ENCODE measurements around the gene TMEM53.

Gene TMEM53

DNA sequence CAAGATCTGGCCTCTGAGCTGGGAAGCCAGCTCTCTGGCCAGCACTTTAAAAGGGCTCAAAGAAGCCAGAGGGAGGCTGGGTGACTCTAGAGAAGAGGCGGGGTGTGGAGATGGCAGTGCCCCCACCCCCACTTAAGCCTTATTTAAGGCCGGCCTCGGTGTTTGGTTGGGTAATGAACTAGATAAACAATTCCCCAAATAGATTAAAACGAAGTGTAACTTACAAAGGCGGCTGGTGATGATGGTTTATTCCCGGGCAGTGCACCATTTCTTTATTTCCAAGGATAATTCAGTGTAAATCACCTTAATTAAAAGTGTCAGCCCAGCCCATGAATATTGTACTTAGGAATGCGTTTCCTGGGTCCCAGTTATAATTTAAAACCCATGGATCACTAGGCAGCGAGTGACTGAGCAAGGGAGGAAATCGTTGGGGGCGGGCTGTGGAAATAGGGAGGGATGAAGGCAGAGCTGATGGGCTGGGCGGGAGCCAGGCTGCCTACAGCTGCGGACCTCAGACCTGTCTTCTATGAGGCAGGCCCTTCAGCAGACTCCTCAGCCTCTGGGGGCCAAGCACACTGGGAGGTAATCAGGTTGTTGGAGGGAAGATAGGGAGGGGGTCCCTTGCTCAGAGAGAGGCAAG is 54.9 kb downstream of the TMEM53 start:
- ChIA-PET POLR2A (no interaction called here), CTCF (interaction anchor here (1.2 to 2.9 kb wide), 3 partner anchors 10 to 33 kb away, joined by 4 to 11 read pairs (median 5); no protein-coding TSS in a partner anchor)
- DNase-seq (ENCODE audit: extremely low spot score): no peak
- TF ChIP-seq, protein P1, sequence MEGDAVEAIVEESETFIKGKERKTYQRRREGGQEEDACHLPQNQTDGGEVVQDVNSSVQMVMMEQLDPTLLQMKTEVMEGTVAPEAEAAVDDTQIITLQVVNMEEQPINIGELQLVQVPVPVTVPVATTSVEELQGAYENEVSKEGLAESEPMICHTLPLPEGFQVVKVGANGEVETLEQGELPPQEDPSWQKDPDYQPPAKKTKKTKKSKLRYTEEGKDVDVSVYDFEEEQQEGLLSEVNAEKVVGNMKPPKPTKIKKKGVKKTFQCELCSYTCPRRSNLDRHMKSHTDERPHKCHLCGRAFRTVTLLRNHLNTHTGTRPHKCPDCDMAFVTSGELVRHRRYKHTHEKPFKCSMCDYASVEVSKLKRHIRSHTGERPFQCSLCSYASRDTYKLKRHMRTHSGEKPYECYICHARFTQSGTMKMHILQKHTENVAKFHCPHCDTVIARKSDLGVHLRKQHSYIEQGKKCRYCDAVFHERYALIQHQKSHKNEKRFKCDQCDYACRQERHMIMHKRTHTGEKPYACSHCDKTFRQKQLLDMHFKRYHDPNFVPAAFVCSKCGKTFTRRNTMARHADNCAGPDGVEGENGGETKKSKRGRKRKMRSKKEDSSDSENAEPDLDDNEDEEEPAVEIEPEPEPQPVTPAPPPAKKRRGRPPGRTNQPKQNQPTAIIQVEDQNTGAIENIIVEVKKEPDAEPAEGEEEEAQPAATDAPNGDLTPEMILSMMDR (IDR thresholded peaks at IDR 0.05; ENCODE audit: control extremely low read depth, extremely low read depth, low read depth, missing control alignments): no peak

DNA sequence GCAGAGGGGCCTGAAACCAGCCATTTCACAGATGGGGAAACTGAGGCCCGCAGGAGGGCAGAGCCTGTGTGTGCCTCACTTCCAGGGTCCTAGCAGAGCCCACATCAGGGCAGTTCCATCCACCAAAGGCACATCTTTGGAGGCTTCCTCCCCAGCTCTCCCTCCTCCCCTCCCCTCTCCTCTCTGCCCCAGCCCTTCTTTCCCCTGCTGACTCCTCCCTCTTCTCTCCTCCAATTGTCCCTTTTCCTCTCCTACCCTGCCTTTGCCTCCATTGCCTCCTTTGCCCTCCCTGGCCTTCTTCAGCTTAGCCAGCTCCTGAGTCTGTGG is 56.6 kb downstream of the TMEM53 start:
- ChIA-PET POLR2A (no interaction called here), CTCF (interaction anchor here (1.2 to 3.8 kb wide), 2 partner anchors 15 to 35 kb away, joined by 3 to 17 read pairs; no protein-coding TSS in a partner anchor)
- TF ChIP-seq, protein P1 (IDR thresholded peaks at IDR 0.05; ENCODE audit: control extremely low read depth, extremely low read depth, low read depth, missing control alignments): no peak
- DNase-seq (ENCODE audit: extremely low spot score): no peak

DNA sequence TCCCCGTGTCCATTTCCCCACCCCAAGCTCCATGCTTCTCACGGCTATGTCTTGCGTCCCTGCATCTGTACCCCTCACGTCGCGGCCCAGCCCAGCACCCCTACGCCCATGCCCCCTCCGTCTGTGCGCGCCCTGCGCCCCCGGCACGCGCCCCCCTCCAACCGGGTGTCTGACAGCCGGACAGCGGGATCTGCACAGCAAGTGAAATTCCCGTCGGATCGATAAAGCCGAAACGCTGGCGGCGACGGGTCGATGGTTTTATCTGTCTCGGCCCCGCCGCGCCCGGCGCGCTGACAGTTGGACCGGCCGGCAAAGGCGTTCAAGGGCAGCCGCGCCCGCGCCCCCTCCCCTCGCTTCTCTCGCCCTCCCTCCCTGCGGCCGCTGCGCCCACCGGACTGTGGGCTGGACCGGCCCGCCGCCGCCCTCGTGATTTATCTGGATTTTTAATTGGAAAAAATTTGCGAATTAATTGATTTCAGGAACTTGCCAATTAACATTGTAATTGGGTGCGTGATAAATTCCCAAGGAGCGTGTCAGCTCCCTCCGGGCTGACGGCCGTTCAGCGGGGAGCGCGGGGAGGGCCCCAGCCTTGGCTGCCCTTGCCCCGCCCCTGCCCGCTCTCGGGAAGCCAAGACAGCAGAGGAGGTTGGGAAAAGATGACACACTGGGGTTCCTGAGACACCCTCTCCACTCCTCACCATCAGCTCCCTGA is 57.1 kb downstream of the TMEM53 start:
- ChIA-PET CTCF (interaction anchor here (1.2 to 3.8 kb wide), 4 partner anchors 11 to 36 kb away, joined by 3 to 17 read pairs (median 8); no protein-coding TSS in a partner anchor), POLR2A (no interaction called here)
- no peak for DNase-seq (ENCODE audit: extremely low spot score)
- TF ChIP-seq, protein P1 (IDR thresholded peaks at IDR 0.05; ENCODE audit: control extremely low read depth, extremely low read depth, low read depth, missing control alignments): no peak

DNA sequence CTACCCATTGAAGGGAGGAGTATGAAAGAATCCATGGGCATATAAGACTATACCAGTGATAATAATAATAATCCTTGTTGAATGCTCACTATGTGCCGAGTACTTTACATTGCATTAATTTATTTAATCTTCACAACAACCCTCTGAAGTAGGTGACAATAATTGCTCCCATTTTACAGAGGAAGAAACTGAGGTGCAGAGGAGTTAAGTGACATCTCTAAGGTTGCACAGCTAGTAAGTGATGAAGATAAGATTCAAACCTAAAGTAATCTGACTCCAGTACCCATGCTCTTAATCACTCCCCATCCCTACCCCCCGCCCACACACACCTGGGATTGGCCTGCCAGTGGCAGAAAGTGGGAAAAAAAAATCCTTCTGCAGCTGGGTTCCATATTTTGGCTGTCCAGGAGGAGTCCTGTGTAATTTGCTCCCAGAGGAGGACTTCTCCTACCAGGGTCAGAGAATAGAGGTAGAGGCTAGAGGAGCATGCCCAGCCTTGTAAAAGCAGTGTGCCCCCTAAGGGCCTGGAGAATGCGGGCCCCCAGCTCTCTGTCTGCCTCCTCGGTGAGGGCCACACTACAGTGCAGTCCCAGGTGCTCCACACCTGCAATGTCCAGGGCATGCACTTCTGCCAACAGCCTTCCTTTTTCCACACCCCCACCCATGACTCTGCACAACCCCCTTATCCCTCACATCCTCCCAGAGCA is 57.8 kb downstream of the TMEM53 start:
- CTCF ChIA-PET: interaction anchor here (0.9 to 3.8 kb wide), 5 partner anchors 7 to 36 kb away, joined by 3 to 17 read pairs (median 5); no protein-coding TSS in a partner anchor
- TF ChIP-seq, protein P1 (IDR thresholded peaks at IDR 0.05; ENCODE audit: control extremely low read depth, extremely low read depth, low read depth, missing control alignments): no peak
- DNase-seq (ENCODE audit: extremely low spot score): no peak
- POLR2A ChIA-PET: no interaction called here

DNA sequence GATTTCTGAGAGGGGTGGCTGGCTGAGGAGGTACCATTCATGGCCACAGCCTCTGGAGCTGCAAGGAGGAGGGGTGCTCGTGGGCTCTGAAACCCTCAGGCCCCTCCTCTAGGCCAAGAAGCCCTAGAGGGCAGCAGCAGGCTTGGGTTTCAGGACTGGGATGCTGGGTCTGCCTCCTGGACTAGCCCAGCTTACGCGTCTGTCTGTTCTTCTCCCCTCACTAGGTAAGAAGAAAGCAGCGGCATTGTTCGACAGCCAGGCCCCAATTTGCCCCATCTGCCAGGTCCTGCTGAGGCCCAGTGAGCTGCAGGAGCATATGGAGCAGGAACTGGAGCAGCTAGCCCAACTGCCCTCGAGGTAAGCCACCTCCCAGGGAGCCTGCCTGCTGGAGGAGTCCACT is 60.3 kb downstream of the TMEM53 start:
- CTCF ChIA-PET: interaction anchor here (3.8 kb wide), 1 partner anchor 39 kb away, joined by 17 read pairs; no protein-coding TSS in a partner anchor
- TF ChIP-seq, protein P1 (IDR thresholded peaks at IDR 0.05; ENCODE audit: control extremely low read depth, extremely low read depth, low read depth, missing control alignments): no peak
- POLR2A ChIA-PET: no interaction called here
- DNase-seq (ENCODE audit: extremely low spot score): no peak

DNA sequence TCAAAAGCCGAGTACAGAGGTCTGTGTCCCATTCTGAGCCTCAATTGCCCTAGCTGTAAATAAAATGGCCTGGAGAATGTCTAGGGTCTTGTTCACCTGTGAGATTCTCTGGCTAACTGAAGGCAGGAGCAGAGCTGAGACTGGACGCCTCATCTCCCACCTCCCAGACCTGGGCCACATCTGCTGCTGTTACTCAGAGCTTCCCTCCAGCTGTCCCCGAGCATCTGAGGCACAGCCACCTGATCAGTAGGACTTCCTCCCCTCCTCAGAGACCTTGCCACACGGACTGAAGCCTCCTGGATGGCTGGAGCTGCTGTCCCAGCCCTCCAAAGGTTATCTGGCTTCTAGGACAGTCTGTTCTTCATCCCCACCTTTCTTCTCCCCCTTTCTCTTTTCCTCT is 62.4 kb downstream of the TMEM53 start:
- no peak for DNase-seq (ENCODE audit: extremely low spot score)
- TF ChIP-seq, protein P1 (IDR thresholded peaks at IDR 0.05; ENCODE audit: control extremely low read depth, extremely low read depth, low read depth, missing control alignments): no peak
- ChIA-PET POLR2A (no interaction called here), CTCF (interaction anchor here (0.9 to 6.1 kb wide), 6 partner anchors 12 to 40 kb away, joined by 3 to 79 read pairs (median 12); no protein-coding TSS in a partner anchor)
